ENCODE data around the gene SLC8A3. TPM values are rescaled to one million over a fixed set of nuclear protein-coding genes. Genes with fewer than 3 reads are reported as not detected.

Gene SLC8A3
- total and polyA plus RNA-seq, 4 donors: 0.08 to 3.7 (median 0.85) TPM

DNA sequence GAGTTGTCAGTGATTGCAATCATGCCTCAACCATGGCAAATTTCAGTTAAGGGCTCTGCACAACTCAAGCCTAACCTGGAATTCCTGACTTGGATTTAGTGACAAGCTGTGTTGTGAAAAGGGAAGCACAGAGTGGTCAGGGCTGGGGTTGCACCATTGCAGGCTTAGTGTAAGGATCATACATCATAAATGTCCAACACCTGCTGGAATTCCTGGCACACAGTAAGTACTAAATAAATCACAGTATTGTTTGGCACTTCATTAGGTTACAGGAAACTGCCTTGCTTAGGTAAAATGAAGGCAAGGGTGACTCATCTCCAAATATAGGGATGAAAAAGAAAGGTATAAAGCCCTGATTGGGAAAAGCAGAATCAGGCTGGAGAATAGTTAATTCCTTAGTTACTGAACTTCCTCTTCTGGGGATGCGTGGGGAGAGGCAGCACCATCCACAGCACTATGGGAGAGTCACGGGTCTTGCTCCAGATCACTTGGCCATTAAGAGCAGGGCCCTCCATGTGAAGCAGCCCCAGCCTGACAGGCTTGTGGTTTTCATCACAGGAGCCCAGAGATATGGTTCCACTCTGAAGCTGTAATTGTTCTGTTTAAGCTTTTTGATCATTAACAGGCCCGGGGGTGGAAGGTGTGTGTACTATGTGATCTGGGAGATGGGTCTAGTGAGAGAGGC is 39.7 kb downstream of the SLC8A3 start:
- Histone ChIP-seq H3K4me1 (ENCODE audit: control insufficient read depth in 5 of 5, insufficient read depth in 5 of 5, low read length in 5 of 5) (no peaks in the 10 kb centered on the region), H3K9ac (ENCODE audit: insufficient read depth in 1 of 2, low read length in 2 of 2) (no peak overlapping the region), H3K27me3 (ENCODE audit: control insufficient read depth in 3 of 3, insufficient read depth in 3 of 3, low read length in 2 of 3) (peaks cover 0 to 4% (median 0%) of the 10 kb centered on the region in 3 donors), H3K4me3 (no peak overlapping the region), H3K36me3 (ENCODE audit: control insufficient read depth in 4 of 4, insufficient read depth in 4 of 4, low read length in 4 of 4) (no peaks in the 10 kb centered on the region), H3K27ac (ENCODE audit: low read depth in 1 of 2, low read length in 1 of 2) (no peak overlapping the region), H3K9me3 (ENCODE audit: control insufficient read depth in 4 of 4, insufficient read depth in 3 of 4, low read length in 3 of 4) (peaks cover 0 to 2% (median 0%) of the 10 kb centered on the region in 4 donors)
- DNase-seq (no peak), ATAC-seq (ENCODE audit: insufficient read depth, low FRiP score) (no peak)
- TF ChIP-seq, protein P1, sequence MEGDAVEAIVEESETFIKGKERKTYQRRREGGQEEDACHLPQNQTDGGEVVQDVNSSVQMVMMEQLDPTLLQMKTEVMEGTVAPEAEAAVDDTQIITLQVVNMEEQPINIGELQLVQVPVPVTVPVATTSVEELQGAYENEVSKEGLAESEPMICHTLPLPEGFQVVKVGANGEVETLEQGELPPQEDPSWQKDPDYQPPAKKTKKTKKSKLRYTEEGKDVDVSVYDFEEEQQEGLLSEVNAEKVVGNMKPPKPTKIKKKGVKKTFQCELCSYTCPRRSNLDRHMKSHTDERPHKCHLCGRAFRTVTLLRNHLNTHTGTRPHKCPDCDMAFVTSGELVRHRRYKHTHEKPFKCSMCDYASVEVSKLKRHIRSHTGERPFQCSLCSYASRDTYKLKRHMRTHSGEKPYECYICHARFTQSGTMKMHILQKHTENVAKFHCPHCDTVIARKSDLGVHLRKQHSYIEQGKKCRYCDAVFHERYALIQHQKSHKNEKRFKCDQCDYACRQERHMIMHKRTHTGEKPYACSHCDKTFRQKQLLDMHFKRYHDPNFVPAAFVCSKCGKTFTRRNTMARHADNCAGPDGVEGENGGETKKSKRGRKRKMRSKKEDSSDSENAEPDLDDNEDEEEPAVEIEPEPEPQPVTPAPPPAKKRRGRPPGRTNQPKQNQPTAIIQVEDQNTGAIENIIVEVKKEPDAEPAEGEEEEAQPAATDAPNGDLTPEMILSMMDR (IDR thresholded peaks at IDR 0.05; ENCODE audit: control extremely low read depth, extremely low read depth): no peak
- WGBS, 2 donors: 47 to 57% methylated on average over 3 of the region's 3 CpGs

DNA sequence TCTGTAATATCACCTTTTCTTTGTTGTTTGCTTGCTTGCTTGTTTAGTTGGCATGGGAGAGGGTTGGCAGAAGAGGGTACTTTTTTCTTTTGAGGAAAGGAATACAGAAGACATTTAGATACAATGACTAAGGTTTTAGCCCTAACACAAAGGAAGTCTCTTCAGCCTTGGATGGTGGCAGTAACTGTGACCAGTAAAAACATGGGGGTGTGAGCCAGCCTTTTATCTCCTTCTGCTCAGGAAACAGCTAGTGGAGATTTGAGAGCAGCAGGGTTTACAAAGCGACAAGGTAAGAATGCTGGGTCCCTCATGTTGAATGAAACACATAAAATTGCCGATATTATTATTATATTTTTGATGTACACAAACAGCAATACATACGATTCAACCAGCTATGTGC is 40.4 kb downstream of the SLC8A3 start:
- ATAC-seq (ENCODE audit: insufficient read depth, low FRiP score): no peak
- TF ChIP-seq, protein P1 (IDR thresholded peaks at IDR 0.05; ENCODE audit: control extremely low read depth, extremely low read depth): no peak
- WGBS, 2 donors: 77 to 83% methylated on average over 3 of the region's 3 CpGs
- H3K9me3 ChIP-seq (ENCODE audit: control insufficient read depth in 4 of 4, insufficient read depth in 3 of 4, low read length in 3 of 4): peaks cover 0 to 2% (median 0%) of the 10 kb centered on the region in 4 donors
- H3K4me3 ChIP-seq: no peak overlapping the region
- H3K36me3 ChIP-seq (ENCODE audit: control insufficient read depth in 4 of 4, insufficient read depth in 4 of 4, low read length in 4 of 4): no peaks in the 10 kb centered on the region
- no peak overlapping the region for H3K9ac ChIP-seq (ENCODE audit: insufficient read depth in 1 of 2, low read length in 2 of 2)
- H3K27ac ChIP-seq (ENCODE audit: low read depth in 1 of 2, low read length in 1 of 2): no peak overlapping the region
- no peak for DNase-seq
- H3K27me3 ChIP-seq (ENCODE audit: control insufficient read depth in 3 of 3, insufficient read depth in 3 of 3, low read length in 2 of 3): peaks cover 0 to 4% (median 0%) of the 10 kb centered on the region in 3 donors
- H3K4me1 ChIP-seq (ENCODE audit: control insufficient read depth in 5 of 5, insufficient read depth in 5 of 5, low read length in 5 of 5): no peaks in the 10 kb centered on the region

- ATAC-seq (ENCODE audit: insufficient read depth, low FRiP score) (no peak), DNase-seq (no peak)
- Histone ChIP-seq H3K4me3 (no peak overlapping the region), H3K36me3 (ENCODE audit: control insufficient read depth in 4 of 4, insufficient read depth in 4 of 4, low read length in 4 of 4) (no peaks in the 10 kb centered on the region), H3K4me1 (ENCODE audit: control insufficient read depth in 5 of 5, insufficient read depth in 5 of 5, low read length in 5 of 5) (no peaks in the 10 kb centered on the region), H3K9ac (ENCODE audit: insufficient read depth in 1 of 2, low read length in 2 of 2) (no peak overlapping the region), H3K27me3 (ENCODE audit: control insufficient read depth in 3 of 3, insufficient read depth in 3 of 3, low read length in 2 of 3) (peaks cover 0 to 4% (median 0%) of the 10 kb centered on the region in 3 donors), H3K9me3 (ENCODE audit: control insufficient read depth in 4 of 4, insufficient read depth in 3 of 4, low read length in 3 of 4) (no peaks in the 10 kb centered on the region), H3K27ac (ENCODE audit: low read depth in 1 of 2, low read length in 1 of 2) (no peak overlapping the region)
- TF ChIP-seq, protein P1 (IDR thresholded peaks at IDR 0.05; ENCODE audit: control extremely low read depth, extremely low read depth): no peak
- 72% methylated on average over 6 of the region's 6 CpGs for WGBS, 2 donors
Measured at GRCh38 chr14:70144046-70144445, 44.7 kb downstream of the SLC8A3 start.

Data from lung (tissue), 12 donors.